IMR-90 (cell line): ENCODE data around the gene SMARCD1.

ENCODE experiments used
- BHLHE40 ChIP-seq: fragments of 150-350 bp; IDR thresholded peaks from 2 replicates; pipeline ENCODE4 v1.6.1; 2016; ENCODE audit warnings: mild to moderate bottlenecking, low read depth, low read length
- CEBPB ChIP-seq: IDR thresholded peaks from 2 replicates; pipeline ENCODE4 v1.6.1; 2012; ENCODE audit warnings: low read depth, low read length, improper control_type of control experiment
- CTCF ChIP-seq: conservative IDR thresholded peaks from 2 replicates; pipeline ENCODE4 v1.5.1; 2012; ENCODE audit warnings: mild to moderate bottlenecking, low read depth, low read length, improper control_type of control experiment
- ELK1 ChIP-seq: fragments of 150-350 bp; IDR thresholded peaks from 2 replicates; pipeline ENCODE4 v1.6.1; 2016; ENCODE audit warnings: low read depth, mild to moderate bottlenecking, low read length, moderate library complexity, borderline replicate concordance
- MAFK ChIP-seq: IDR thresholded peaks from 2 replicates; pipeline ENCODE4 v1.6.1; 2012; ENCODE audit warnings: low read depth, low read length, improper control_type of control experiment
- MAZ ChIP-seq: IDR thresholded peaks from 2 replicates; pipeline ENCODE4 v1.6.1; 2012; ENCODE audit warnings: low read depth, mild to moderate bottlenecking, low read length, improper control_type of control experiment, moderate library complexity, borderline replicate concordance
- MXI1 ChIP-seq: IDR thresholded peaks from 2 replicates; pipeline ENCODE4 v1.6.1; 2012; ENCODE audit warnings: low read depth, mild to moderate bottlenecking, low read length, moderate library complexity, borderline replicate concordance
- POLR2A ChIP-seq: IDR thresholded peaks from 2 replicates; pipeline ENCODE4 v1.6.1; 2012; ENCODE audit warnings: mild to moderate bottlenecking, low read depth, low read length
- RAD21 ChIP-seq: IDR thresholded peaks from 2 replicates; pipeline ENCODE4 v1.6.1; 2012; ENCODE audit warnings: low read length, improper control_type of control experiment
- RCOR1 ChIP-seq: IDR thresholded peaks from 2 replicates; pipeline ENCODE4 v1.6.1; 2012; ENCODE audit warnings: mild to moderate bottlenecking, low read length, improper control_type of control experiment; ENCODE audit not compliant: insufficient replicate concordance
- RFX5 ChIP-seq: IDR thresholded peaks from 2 replicates; pipeline ENCODE4 v1.8.0; 2012; ENCODE audit warnings: low read depth, mild to moderate bottlenecking, low read length, moderate library complexity
- SMC3 ChIP-seq: fragments of 150-350 bp; IDR thresholded peaks from 2 replicates; pipeline ENCODE4 v1.6.1; 2016; ENCODE audit warnings: low read depth, mild to moderate bottlenecking, antibody characterized with exemption, low read length, moderate library complexity
- USF2 ChIP-seq: fragments of 150-350 bp; IDR thresholded peaks from 2 replicates; pipeline ENCODE4 v1.6.1; 2017; ENCODE audit warnings: mild to moderate bottlenecking, antibody characterized with exemption, low read length, low read depth

- TF ChIP-seq CTCF (no peak), RFX5 (no peak), POLR2A (no peak), RAD21 (no peak), ELK1 (no peak), CEBPB (no peak), MAFK (no peak), BHLHE40 (no peak), USF2 (no peak), SMC3 (no peak), MXI1 (no peak), MAZ (no peak), RCOR1 (no peak)
These were observed 36.5 kb downstream of the SMARCD1 start for GRCh38 chr12:50121641-50122040.
